ENCODE data around the gene ANKRD6. TPM values are rescaled to one million over a fixed set of nuclear protein-coding genes. Genes with fewer than 3 reads are reported as not detected.

The ANKRD6 gene
- total RNA-seq, 1 experiment from 2014 or later, result 5.6 TPM

DNA sequence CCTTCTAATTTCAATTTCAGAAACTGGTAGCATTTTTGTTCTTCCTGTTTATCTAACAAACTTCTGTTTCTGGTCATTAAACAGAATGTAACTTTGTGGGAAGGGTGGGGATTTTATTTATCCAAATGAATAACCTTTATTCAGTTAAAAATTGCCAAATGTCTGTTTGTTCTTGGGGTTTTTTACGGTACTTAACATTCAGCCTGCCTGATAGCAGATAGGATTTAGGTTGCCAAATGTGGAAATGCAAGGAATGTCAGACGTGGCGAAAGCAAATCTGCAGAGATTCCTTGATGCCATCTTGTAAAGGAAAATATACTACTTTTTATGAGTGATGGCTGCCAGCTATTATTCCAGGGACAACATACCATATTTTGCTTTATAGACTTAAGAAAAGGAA lies 109.9 kb downstream of the ANKRD6 start:
- Histone ChIP-seq H2BK15ac (ENCODE audit: low read depth, low read length) (no peak overlapping the region), H3K79me1 (ENCODE audit: insufficient read depth, low read depth, low read length, poor library complexity, severe bottlenecking) (no peaks in the 10 kb centered on the region), H4K8ac (replicated peaks; ENCODE audit: insufficient read length, low read depth, low read length) (no peak overlapping the region), H4K91ac (ENCODE audit: insufficient read length, low read depth, low read length) (no peak overlapping the region), H2AFZ (ENCODE audit: low read length) (no peak overlapping the region), H3K23me2 (ENCODE audit: insufficient read length, low read depth, low read length, poor library complexity, severe bottlenecking) (no peaks in the 10 kb centered on the region), H3K56ac (ENCODE audit: insufficient read length, low read depth, low read length) (no peak overlapping the region), H3K27ac (ENCODE audit: insufficient read length, low read depth, low read length) (no peak overlapping the region), H4K20me1 (ENCODE audit: control insufficient read depth, insufficient read depth, insufficient read length) (no peaks in the 10 kb centered on the region), H2BK12ac (ENCODE audit: insufficient read length, low read depth, low read length) (no peak overlapping the region), H3K4me1 (ENCODE audit: insufficient read depth, low read length) (peaks cover 3% of the 10 kb centered on the region; the same call in 1 of the 2 replicates), H2AK5ac (ENCODE audit: insufficient read length, low read length) (no peak overlapping the region), H3K9me3 (ENCODE audit: control insufficient read depth, low read depth, low read length) (no peaks in the 10 kb centered on the region), H3K4me2 (ENCODE audit: insufficient read depth, insufficient read length, low read length) (no peak overlapping the region), H3K18ac (ENCODE audit: insufficient read length, low read depth, low read length) (no peak overlapping the region), H4K5ac (ENCODE audit: insufficient read length, low read depth, low read length) (no peak overlapping the region), H2BK120ac (ENCODE audit: low read depth, low read length, poor library complexity, severe bottlenecking) (no peak overlapping the region), H3K23ac (ENCODE audit: insufficient read length, low read depth, low read length) (no peak overlapping the region), H3K14ac (ENCODE audit: insufficient read depth, low read length) (no peak overlapping the region), H3K4ac (ENCODE audit: low read depth, low read length) (no peak overlapping the region), H2BK20ac (ENCODE audit: low read depth, low read length, poor library complexity, severe bottlenecking) (no peak overlapping the region), H3T11ph (ENCODE audit: low read length) (no peak overlapping the region), H2BK5ac (ENCODE audit: insufficient read length, low read length) (no peak overlapping the region), H3K79me2 (ENCODE audit: insufficient read depth, low read length) (no peaks in the 10 kb centered on the region; the same call in 1 of the 2 replicates), H3K27me3 (ENCODE audit: insufficient read depth, low read length) (no peaks in the 10 kb centered on the region), H3K9ac (ENCODE audit: extremely low read depth, insufficient read length, low read length) (no peak overlapping the region)
- no peak for DNase-seq
- TF ChIP-seq CTCF (conservative IDR thresholded peaks at IDR 0.05), result no peak
- Mint-ChIP-seq H3K4me3 (no peak overlapping the region), H3K36me3 (ENCODE audit: insufficient read depth in 1 of 3, low read depth in 3 of 3) (no peaks in the 10 kb centered on the region), H3K27ac (no peak overlapping the region), H3K27me3 (ENCODE audit: low read depth) (no peaks in the 10 kb centered on the region), H3K9me3 (peaks cover 0 to 2% of the 10 kb centered on the region in 2 experiments; a peak in 2 of 5 replicates), H3K4me1 (peaks cover 7 to 20% of the 10 kb centered on the region in 2 experiments; a peak in 3 of 4 replicates)
- WGBS (ENCODE audit: extremely low coverage, insufficient read length, low lambda C conversion rate), result no CpG with 5 or more reads among the region's 3 CpGs
